ENCODE data around the gene NOTCH1.
A peak's percentile ranks its signal among the peaks of the same experiment; 100 is the strongest.
"Not testable (repeated sequence)": the region's sequence is repeated elsewhere in the genome, so short reads cannot be mapped to it uniquely, and the experiment has no call there.

Gene NOTCH1

DNA sequence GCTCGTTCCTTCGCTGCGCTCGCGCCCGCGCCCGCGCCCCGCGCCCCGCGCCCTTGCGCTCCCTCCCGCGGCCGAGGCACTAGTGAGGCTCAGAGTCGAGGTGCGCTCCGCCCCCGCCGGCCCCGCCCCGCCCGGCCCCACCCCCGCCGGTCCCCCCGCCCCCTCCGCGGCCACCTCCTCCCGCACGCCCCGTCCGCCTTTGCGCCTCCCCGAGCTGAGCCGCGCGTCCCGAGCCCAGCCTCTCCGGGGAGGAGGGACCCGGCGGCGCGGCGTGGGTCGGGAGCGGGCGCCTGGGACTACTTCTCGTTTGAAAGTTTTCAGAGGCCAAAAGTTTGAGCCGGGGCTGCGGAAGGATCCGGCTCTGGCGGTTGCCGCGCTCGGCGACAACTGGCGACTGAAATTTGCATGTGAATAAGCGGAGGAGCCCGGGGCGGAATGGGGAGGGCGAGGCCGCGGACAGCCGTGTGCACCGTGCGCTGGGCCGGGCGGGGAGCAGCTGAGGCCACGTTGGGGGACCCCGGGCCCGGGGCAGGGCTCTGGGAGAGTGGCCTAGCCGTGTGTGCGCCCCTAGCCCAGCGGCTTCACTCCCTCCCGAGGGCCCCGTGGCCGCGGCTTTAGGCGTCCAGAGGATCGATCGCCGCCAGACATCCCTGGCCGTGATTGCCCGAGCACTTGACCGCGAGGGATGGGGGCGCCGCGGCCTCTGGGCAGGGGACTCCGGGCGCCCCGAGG lies at the start of gene NOTCH1:
TSS of gene NOTCH1 (minus strand) at position 84 of the 732 bp plus-strand sequence. CDS start 262 bp downstream, outside the sequence.
- peak; percentile 83 to 86 for DNase-seq (ENCODE audit: low read depth in 2 of 2)

DNA sequence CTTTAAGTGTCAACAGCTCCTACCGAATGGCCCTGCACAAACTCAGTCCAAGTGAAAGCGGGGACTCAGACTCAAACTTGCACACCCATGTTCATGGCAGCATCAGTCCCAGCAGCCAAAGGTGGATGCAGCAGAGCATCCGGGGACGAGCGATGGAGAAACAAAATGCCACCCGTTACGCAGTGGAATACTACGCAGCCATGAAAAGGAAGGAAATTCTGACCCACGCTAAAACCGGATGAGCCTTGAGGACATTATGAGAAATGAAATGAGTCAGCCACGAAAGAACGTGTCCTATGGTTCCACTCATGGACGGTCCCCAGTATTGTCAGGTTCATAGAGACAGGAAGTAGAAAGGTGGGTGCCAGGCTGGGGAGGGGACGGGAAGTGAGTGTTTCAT lies 48.6 kb upstream of the NOTCH1 start:
- DNase-seq (ENCODE audit: low read depth in 2 of 2), result no peak

DNA sequence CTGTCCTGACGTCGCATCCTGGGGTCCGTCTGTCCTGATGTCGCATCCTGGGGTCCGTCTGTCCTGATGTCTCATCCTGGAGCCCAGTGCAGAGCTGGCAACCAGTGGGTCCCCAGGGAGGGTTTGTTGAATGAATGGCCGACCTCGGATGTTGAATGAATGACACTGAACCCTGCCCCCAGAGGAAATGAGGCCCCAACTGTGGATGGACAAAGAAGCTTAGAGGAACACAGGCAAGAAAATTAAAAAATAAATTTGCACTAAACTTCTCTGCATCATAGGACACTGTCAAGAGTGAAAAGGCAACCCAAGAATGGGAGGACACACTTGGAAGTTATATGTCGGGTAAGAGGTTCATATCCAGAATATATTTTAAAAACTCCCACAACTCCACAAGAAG lies 47.7 kb upstream of the NOTCH1 start:
- DNase-seq (ENCODE audit: low read depth in 2 of 2), result no peak

DNA sequence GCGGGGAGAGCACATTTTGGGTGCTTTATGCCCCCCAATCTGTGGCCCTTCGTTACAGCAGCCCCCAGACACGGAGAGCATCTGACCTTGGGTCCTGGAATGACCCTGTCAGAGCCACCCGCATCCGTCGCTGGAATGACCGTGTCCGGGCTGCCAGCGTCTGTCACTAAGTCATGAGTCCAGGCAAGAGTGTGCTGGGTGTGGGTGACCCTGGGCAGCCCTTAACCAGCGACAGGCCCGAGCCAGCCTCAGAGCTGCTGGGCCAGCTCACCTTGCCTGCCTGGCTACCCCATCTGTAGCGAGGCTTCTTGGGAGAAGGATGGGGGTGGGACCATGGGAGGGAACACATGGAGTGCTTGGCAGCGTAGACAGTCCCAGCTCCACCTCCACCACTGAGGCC lies 46.8 kb upstream of the NOTCH1 start:
- no peak for DNase-seq (ENCODE audit: low read depth in 2 of 2)

DNA sequence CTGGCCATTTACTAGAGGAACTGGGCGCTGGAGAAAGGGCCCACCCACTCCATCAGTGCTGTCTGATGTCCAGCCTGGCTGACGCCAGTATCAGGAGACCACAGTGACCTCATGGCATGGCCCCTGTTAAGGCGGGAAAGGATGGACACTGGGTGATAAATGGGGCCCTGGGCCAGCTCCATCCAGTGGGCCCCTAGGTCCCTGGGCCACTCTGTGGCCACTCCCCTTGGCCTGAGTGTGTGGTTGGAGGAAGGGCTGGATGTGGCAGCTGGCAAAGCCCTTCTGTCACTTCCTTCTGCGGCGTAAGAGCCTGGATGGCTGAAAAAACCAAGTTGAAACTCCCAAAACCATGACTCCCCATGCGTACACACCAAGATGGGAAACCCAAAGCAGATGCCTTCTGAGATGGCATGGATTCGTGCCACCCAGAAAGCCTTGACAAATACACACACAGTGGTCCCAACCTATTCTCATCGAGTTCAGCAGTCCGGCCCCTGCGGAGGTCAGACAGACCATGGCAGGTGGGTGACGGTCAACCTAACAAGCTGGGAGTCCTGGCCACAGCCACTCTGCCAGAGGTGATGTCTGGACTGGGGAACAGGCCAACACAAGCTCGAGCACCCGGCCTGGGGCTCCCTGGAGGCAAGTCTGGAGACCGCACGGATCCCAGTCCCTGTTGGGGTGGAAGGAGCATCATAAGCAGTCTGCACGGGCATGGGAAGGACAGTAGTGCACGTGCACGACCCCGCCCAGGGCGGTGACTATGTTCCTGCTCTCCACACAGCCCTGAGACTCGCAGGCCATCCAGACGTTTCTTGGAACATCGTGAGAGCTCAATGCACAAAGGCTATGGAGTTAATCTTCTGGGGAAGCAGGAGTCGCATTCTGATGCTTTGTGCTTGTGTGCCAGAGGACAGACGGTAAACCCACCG lies 45.2 kb upstream of the NOTCH1 start:
- no peak for DNase-seq (ENCODE audit: low read depth in 2 of 2)

DNA sequence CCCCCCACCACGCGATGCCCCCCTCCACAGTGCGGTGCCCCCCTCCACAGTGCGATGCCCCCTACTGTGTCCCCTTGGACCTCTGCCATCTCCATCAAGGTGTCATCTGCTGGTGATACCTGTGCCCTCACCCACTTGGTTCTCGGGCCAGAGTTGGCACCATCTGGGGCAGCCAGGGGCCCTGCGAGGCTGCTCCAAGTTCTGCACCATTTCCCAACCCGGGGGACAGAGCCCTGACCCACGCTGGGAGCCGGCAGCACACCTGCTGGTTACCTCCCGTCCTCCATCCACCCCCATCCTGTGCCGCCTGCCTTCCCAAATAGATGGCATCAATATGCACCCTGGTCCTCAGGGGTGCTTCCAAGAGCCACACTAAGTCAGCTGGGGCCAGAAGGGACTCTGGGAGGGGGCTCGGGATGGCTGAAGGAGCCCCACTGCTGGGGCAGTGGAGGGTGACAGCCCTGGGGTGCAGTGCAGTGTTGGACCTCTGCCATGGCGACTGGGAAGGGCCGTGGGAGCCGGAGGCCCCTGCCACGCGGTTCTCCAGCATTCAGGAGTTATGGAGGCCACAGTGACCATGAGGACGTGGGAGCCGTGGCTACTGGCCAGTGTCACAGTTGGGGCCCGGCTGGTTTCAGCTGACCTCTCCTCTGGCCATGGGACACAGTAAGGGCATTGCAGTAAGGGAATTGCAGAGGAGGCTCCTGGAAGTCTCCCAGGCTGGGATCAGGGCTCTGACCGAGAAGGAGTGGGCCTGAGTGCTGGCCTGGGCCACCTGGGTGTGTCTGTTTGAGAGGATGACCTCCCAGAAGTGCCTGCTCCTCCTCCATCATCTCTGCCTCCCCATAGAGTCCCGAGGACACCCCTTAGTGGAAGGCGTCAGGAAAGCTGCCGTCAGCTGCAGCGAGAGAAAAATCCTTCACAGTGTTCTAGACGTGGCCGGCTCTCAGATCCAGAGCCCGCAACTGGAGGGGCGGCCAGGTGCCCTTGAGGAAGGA lies 44.2 kb upstream of the NOTCH1 start:
- DNase-seq (ENCODE audit: low read depth in 2 of 2), result no peak

DNA sequence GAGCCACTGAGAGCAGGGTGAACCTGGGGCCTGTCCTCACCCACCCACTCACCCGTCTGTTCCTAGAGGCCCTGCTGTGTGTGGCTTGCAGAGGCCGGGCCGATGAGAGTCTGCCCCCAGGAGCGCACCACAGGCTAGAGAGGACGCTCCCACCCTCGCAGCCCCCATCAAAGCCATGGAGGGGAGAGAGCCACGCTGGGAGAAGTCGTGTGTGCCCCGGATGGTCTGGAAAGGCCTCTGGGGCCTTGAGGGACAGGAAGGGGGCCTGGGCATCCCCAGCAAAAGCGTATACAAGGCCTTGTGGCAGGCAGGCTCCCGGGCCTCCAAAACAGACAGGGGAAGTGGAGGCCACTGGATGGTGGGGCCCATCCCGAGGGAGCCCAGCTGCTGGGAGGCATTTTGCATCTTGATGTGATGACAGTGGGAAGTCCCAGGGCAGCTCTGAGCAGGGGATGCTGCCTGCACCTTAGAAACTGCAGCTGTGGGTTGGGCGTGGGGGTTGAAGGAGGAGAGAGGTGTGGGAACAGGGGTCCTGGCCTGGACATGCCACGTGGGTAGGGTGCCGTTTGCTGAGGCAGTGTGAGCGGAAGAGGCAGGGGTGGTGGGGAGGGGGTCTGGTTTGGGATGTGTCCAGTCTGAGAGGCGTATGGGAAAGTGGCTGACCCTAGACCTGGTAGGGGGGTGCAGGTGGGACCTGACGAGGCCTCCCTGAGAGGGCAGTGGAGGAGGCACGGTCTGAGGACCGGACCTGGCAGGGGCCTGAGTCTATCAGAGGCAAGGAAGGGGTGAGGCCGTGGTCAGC lies 43.0 kb upstream of the NOTCH1 start:
- DNase-seq (ENCODE audit: low read depth in 2 of 2), result no peak

DNA sequence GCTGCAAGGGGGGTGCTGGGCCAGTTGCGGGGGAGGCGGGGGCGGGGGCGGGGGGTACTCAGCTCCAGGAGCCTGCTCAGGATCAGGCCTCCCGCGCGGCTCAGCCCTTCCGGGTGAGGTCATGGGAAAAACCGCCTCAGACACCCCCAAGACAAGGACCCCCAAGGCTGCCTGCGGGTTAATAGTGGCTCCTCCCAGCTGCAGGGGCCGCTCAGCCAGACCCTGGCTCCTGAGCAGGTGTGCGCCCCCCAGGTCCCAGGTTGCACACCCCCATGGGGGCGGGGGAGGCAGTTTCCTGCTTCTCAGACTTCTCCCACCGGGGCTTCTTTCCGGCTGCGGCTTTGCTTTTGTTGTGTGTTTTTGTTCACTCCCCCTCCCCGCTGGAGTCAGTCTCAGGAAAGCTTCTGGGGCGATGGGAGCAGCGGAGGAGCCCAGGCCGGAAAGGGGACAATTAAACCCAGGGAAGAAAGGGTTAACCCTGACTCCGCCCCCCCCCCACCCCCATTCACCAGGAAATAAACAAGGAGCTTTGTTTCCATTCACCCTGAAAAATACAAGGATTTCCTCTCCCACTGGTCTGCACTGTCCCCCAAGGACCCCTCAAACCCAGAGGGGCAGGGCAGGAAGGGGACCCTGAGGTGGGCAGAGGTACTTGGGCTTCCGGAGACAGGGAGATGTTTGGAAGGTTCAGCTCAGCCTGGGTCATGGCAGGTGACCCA lies 42.3 kb upstream of the NOTCH1 start:
- DNase-seq (ENCODE audit: low read depth in 2 of 2), result no peak

DNA sequence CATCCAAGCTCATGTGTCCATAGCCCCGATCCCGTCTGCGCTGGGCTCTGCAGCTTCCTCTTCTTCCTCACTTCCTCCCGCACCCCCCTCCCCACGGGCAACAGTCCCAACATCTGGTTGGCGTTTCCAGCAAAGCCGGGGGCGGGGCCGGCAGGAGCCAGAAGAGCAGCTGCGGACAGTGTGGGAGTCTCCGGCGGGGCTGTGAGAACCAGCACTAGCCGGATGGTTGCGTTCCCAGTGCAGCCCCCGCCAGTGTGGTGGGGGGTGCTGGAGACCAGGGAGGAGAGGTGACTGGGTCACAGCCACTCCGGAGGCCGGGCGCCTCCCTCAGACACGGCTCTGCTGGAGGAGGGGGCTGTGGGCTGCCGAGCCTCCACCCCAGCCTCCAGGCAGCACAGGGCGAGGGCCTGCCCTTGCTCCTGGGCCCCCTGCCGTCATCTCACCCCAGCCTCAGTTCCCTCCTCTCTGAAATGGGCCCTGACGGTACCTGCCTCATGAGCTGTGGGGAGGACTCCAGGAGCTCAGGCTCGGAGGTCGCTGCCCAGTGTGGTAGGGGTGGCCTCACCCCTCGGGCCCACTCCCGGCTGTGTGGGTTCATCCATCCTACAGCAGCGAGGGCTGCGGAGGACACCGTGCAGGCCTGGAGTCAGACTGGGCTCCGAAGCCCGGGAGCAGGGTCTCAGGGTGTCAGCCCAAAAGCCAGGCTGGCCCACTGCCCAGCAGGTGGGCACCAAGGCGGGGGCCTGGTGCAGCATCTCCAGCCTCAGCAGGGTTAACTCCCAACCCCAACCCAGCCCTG lies 41.5 kb upstream of the NOTCH1 start:
- DNase-seq (ENCODE audit: low read depth in 2 of 2), result no peak

DNA sequence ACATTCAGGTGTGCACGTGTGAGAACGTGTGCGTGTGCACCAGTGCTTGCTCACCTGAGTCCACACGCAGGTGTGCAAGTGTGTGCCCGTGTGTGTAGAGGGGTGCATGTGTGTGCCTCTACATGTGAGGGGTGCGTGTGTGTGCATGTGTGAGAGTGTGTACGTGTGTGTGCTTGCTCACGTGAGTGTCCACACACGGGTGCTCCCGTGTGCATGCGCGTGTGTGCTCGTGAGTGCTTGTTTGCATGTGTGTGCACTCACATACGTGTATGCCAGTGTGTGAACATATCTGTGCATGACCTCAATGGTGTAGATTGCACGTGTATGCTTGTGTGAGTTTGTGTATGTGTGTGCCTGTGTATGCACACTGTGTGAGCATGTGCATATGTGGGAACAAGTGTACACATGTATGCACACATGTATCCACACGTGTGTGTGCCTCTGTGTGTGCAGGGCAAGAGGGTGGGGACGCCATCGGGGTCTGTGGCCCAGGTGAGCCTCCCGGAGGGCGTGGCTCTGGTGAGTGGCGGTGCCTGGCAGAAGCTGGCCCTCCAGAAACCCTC lies 40.6 kb upstream of the NOTCH1 start:
- DNase-seq (ENCODE audit: low read depth in 2 of 2), result no peak

DNA sequence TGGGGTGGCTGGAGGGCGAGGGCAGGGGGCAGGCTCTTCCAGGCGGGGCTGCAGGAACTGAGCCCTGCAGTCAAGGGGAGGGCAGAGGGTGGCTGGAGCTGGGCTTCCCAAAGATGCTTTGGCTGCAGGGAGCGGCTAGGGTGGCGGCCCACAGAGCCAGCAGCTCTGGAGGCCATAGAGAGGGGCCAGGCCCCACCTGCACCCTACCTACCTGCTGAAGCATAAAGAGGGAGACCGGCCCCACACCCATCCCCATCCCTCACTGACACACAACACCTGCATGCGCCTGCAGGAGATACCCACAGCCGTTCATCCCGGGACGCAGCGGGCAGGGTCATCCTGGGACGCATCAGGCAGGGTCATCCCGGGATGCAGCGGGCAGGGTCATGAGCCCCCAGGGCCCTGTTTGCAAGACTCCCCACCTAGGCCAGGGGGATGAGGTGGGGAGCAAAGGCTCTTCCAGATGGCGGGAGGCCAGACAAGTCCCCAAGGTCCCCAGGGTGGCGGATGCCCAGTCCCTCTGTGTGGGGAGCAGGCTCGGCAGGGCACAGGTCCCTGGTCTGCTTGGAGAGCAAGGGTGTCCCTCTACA lies 39.8 kb upstream of the NOTCH1 start:
- no peak for DNase-seq (ENCODE audit: low read depth in 2 of 2)

DNA sequence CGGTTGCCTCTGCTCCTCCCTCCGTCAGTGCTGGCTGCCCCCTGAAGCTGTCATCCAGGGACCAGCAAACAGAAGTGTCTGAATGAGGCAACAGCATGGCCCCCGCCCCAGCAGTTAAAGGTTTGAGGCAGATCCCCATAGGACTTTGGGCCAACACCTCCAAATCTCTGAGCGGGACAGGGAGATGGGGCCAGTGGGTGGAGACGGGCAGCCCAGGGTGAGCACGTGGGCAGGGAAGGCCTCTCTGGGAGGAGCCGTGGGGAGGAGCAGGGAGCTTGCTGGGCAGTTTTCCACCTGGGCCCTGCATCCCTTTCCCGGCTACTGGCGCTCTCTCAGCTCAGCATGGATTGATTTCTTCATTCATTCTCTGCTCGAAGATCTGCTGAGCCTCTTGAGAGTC lies 39.1 kb upstream of the NOTCH1 start:
- DNase-seq (ENCODE audit: low read depth in 2 of 2), result no peak

DNA sequence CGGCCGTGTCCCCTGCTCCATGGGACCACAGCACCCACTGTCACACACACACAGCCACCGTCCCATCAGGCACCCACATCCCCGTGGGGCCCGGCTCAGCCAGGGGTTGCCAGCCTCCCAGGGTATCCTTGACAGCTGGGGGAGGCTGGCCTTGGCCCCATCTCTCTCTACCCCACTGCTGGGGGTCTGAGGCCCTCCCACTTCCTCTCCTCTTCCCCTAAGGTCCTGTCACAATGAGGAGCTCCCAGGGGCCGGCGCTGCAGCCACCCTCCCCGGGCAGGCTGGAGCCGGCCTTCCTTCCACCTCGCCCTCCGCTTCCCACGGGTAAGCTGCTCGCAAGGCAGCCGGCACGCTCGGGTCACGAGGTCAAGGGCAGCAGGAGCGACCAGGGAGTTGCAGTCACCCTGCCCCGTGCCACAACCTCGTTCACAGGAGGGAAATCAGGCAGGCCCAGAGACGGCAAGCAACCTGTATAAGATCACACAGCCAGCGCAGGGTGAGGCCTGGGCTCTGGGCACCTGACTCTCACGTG lies 38.6 kb upstream of the NOTCH1 start:
- DNase-seq (ENCODE audit: low read depth in 2 of 2), result no peak

DNA sequence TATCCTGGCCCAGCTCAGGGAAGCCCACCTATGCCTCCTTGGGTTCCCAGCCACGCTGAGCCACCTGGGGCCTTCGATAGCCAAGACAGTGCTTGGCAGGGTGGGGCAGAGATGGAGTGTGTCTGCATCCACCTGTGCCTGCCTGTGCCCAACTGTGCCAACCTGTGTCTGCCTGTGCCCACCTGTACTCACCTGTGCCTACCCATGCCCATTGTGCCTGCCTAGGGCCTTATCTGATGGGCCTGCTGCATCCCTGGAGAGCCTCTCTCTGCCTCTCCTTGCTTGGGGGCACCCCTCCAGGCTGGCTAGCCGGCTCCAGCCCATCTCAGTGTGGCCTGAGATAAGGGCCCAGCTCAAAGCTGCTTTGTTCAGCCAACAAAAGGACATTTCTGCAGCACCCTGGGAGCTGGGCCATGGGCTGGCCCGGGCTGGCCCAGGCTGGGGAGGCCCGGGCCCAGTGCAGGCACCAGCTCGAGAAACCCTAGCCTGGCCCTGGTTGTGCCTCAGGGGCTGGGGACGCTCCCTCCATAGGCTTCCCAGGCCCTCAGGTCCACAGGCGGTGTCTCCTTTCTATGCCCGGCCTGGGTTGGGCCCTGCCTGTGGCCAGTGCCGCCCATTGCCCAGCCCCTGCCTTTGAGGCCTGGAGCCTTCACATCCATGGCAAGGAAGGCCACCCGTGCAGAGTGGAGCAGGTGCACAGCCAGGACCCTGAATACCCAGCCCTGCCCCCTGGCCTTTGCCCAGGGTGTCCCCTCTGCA lies 37.3 kb upstream of the NOTCH1 start:
- no peak for DNase-seq (ENCODE audit: low read depth in 2 of 2)

DNA sequence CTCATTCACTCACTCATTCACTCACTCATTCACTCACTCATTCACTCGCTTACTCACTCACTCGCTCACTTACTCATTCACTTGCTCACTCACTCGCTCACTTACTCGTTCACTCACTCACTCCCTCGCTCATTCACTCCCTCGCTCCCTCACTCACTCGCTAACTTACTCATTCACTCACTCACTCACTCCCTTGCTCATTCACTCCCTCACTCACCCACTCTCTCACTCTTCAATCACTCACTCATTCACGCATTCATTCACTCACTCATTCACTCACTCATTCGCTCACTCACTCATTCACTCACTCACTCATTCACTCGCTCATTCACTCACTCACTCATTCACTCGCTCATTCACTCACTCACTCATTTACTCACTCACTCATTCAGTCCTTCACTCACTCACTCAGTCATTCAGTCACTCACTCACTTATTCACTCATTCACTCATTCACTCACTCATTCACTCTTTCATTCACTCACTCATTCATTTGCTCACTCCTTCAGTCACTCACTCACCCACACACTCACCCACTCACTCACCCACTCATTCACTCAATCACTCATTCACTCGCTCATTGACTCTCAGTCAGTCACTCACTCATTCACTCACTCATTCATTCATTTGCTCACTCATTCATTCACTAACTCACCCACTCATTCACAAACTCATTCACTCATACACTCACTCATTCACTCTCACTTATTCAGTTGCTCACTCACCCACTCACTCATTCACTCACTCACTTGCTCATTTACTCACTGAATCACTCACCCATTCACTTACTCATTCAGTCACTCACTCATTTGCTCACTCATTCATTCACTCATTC lies 36.0 kb upstream of the NOTCH1 start:
- no peak for DNase-seq (ENCODE audit: low read depth in 2 of 2)

DNA sequence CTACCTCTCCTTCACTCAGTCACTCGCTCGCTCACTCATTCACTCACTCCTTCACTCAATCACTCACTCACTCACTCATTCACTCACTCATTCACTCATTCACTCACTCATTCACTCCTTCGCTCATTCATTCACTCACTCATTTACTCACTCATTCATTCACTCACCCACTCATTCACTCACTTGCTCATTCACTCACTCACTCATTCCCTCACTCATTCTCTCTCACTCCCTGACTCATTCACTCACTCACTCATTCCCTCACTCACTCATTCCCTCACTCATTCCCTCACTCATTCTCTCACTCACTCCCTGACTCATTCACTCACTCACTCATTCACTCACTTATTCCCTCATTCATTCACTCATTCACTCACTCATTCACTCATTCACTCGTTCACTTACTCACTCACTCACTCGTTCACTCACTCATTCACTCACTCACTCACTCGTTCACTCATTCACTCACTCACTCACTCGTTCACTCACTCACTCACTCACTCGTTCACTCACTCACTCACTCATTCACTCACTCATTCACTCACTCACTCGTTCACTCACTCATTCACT lies 33.9 kb upstream of the NOTCH1 start:
- DNase-seq (ENCODE audit: low read depth in 2 of 2), result not testable (repeated sequence)
